Breast epithelium (tissue), 4 donors: ENCODE data around the gene SLC6A8. TPM values are rescaled to one million over a fixed set of nuclear protein-coding genes. Genes with fewer than 3 reads are reported as not detected.
"Not testable (repeated sequence)": the region's sequence is repeated elsewhere in the genome, so short reads cannot be mapped to it uniquely, and the experiment has no call there.

Source experiments
- DNase-seq, 2 donors: peaks; one replicate each; pipeline ENCODE4 v3.0.0-alpha.2; 2019; ENCODE audit warnings: low spot score in 2 of 2
- H3K27ac ChIP-seq, 2 donors: fragments of 200-600 bp; sonication (generic) in 1 of 2; one replicate each; pipeline ENCODE4 v1.5.1; 2016 to 2019; ENCODE audit warnings: mild to moderate bottlenecking in 1 of 2
- H3K27me3 ChIP-seq, 2 donors: fragments of 200-600 bp; sonication (generic) in 1 of 2; one replicate each; pipeline versions ENCODE4 v1.5.1 to v1.6.0; 2017 to 2019; ENCODE audit warnings: control low read depth in 1 of 2, mild to moderate bottlenecking in 1 of 2
- H3K36me3 ChIP-seq: fragments of 200-600 bp; one replicate; pipeline ENCODE4 v1.5.1; 2019
- H3K4me1 ChIP-seq, 2 donors: fragments of 200-600 bp; sonication (generic); one replicate each; pipeline ENCODE4 v1.5.1; 2016 to 2019; ENCODE audit warnings: control low read depth in 1 of 2
- H3K4me3 ChIP-seq, 3 donors: fragments of 200-600 bp; sonication (generic); 1 replicate in 2 of 3; 2 replicates in 1 of 3; pipeline ENCODE4 v1.5.1; 2016 to 2019; ENCODE audit warnings: mild to moderate bottlenecking in 3 of 3, moderate library complexity in 2 of 3
- H3K9me3 ChIP-seq, 2 donors: fragments of 200-600 bp; sonication (generic) in 1 of 2; one replicate each; pipeline ENCODE4 v1.5.1; 2016 to 2019; ENCODE audit warnings: control low read depth in 1 of 2
- POLR2A ChIP-seq: fragments of 450-650 bp; IDR thresholded peaks from one replicate; pipeline ENCODE4 v1.6.1; 2016; ENCODE audit warnings: antibody characterized with exemption, mild to moderate bottlenecking, moderate library complexity
- POLR2AphosphoS5 ChIP-seq, 3 donors: sonication (generic); formaldehyde crosslinking; IDR thresholded peaks; one replicate each; pipeline ENCODE4 v1.6.1; 2017; ENCODE audit warnings: antibody characterized with exemption in 3 of 3
- intact Hi-C: fragments of 100-400 bp; cut with DNase I; formaldehyde crosslinking; loops from one replicate; pipeline ENCODE4 v1.15.1; 2023; ENCODE audit warnings: low total_unique reads
- total RNA-seq, 3 donors: library from RNA; depleted of rRNA; stranded (reverse); fragments of >200 nt; gene quantifications; one replicate each; pipeline ENCODE4 v1.1.0, GENCODE V29; 2016
- TF ChIP-seq, protein P1 (sequence below), 3 donors: fragments of 450-650 bp; IDR thresholded peaks; one replicate each; pipeline ENCODE4 v1.5.1; 2016 to 2017; ENCODE audit warnings: antibody characterized with exemption in 3 of 3, mild to moderate bottlenecking in 3 of 3, moderate library complexity in 3 of 3

SLC6A8 gene
- total RNA-seq, 3 donors from 2014 or later: 7.6 to 40.8 (median 18.4) TPM

DNA sequence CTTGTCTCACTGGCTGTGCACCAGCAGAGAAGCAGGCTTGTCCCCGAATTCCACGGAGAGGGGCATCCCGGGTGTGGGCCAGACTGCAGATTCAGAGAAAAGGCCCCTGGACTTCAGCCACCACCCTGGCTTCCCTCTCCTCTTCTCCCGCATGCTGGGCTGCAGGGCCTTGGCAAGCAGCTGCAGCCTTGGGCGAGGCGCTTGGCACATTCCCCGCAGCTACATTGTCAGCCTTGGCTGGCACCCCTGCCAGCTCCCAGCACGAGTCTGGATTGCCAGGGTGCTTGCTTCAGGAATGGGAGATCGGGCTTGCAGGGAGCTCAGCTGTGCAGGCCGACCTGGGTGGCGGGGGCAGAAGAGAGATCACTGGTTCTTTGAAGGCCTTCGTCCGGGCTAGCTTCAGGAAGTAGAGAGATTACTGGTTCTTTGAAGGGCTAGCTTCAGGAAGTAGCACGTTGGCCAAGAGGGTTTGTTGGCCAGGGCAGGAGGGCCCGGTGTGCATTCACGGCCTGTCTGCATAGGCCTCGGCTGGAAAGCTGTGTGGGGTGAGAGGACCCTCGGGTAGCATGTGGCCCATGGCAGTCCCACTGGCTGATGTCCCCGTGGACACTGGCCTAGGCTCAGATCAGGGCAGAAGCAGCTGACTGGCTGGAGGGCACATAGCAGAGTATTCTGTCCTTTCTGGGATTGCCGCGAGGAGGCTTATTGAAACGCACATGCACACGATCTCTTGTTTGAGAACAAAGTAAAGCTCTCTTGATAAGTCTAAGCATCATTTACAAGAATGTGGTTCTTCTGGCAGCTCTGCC, 39.6 kb downstream of the SLC6A8 start:
- peaks cover 0 to 25% of the 10 kb centered on the region in 2 donors for H3K27me3 ChIP-seq
- peak overlapping the region; percentile 66 to 93 for H3K27ac ChIP-seq
- no peak for DNase-seq
- H3K36me3 ChIP-seq: no peaks in the 10 kb centered on the region
- H3K9me3 ChIP-seq: peaks cover 5% of the 10 kb centered on the region in 2 donors
- TF ChIP-seq POLR2A: no peak
- TF ChIP-seq POLR2AphosphoS5 (IDR thresholded peaks at IDR 0.05): no peak
- TF ChIP-seq, protein P1, sequence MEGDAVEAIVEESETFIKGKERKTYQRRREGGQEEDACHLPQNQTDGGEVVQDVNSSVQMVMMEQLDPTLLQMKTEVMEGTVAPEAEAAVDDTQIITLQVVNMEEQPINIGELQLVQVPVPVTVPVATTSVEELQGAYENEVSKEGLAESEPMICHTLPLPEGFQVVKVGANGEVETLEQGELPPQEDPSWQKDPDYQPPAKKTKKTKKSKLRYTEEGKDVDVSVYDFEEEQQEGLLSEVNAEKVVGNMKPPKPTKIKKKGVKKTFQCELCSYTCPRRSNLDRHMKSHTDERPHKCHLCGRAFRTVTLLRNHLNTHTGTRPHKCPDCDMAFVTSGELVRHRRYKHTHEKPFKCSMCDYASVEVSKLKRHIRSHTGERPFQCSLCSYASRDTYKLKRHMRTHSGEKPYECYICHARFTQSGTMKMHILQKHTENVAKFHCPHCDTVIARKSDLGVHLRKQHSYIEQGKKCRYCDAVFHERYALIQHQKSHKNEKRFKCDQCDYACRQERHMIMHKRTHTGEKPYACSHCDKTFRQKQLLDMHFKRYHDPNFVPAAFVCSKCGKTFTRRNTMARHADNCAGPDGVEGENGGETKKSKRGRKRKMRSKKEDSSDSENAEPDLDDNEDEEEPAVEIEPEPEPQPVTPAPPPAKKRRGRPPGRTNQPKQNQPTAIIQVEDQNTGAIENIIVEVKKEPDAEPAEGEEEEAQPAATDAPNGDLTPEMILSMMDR (IDR thresholded peaks at IDR 0.05): no peak
- intact Hi-C loops: no loop called here
- peak overlapping the region in 2 of 3 donors; percentile 2 to 56 for H3K4me3 ChIP-seq
- peaks cover 0 to 3% of the 10 kb centered on the region in 2 donors for H3K4me1 ChIP-seq

DNA sequence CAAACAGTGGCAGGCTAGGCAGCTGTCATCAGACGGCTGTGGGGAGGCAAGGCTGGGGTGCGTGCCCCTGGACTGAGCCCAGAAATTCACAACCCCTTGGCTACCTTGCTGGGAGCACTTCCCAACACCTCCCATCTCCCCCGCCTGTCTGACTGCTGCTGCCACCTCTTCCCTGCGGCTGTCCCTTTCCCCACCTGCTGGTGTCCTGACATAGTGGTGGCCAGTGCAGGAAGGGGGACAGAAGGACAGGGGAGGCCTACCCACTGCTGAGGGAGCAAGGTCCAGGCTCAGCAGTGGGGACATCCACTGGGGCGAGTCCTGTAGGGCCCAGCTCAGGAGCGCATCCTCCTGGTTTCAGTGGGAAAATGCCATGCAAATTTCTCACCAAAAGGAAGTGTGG, 40.4 kb downstream of the SLC6A8 start:
- TF ChIP-seq, protein P1 (IDR thresholded peaks at IDR 0.05): no peak
- TF ChIP-seq POLR2A (no peak), POLR2AphosphoS5 (IDR thresholded peaks at IDR 0.05) (no peak)
- H3K4me3 ChIP-seq: no peak overlapping the region

DNA sequence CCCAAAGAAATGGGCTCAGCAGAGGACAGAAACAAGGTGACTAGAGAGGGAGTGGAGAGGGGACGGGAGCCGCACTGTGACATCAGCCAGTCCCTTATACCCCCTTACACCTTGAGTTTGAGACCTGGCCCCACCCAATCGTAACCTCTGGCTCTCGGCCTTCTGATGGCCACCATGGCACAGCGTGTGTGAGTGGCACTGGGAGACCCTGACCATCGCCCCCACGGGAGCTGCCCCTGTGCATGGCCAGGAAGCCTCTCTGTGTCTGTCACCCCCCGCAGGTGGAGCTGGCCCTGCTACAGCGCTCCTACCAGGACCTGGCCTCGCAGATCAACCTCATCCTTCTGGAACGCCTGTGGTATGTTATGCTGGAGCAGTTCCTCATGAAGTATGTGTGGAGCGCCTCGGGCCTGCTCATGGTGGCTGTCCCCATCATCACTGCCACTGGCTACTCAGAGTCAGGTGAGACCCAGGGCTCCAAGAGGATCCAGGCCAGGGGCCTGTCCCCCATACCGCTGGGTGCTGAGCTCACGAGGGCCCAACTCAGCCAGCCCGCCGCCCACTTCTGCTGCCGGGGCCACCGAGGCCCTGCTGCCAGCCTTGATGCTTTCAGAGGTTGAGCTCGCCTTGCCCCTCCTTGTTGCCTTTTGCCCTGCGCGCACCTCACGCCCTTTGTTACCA, 41.4 kb downstream of the SLC6A8 start:
- TF ChIP-seq POLR2A (no peak), POLR2AphosphoS5 (IDR thresholded peaks at IDR 0.05) (no peak)
- TF ChIP-seq, protein P1 (IDR thresholded peaks at IDR 0.05): no peak
- H3K4me3 ChIP-seq: no peak overlapping the region
- peaks cover 5% of the 10 kb centered on the region in 2 donors for H3K9me3 ChIP-seq
- peaks cover 0 to 21% of the 10 kb centered on the region in 2 donors for H3K27me3 ChIP-seq
- H3K27ac ChIP-seq: no peak overlapping the region
- no peaks in the 10 kb centered on the region for H3K36me3 ChIP-seq
- DNase-seq: no peak
- intact Hi-C loops: no loop called here
- no peaks in the 10 kb centered on the region for H3K4me1 ChIP-seq

More for the DNA sequence above, 40.4 kb downstream of the SLC6A8 start:
- Histone ChIP-seq H3K27me3 (peaks cover 0 to 21% of the 10 kb centered on the region in 2 donors), H3K9me3 (peaks cover 5% of the 10 kb centered on the region in 2 donors), H3K4me1 (no peaks in the 10 kb centered on the region), H3K27ac (peak overlapping the region in 1 of 2 donors; percentile 93), H3K36me3 (no peaks in the 10 kb centered on the region)
- no peak for DNase-seq
- intact Hi-C loops: no loop called here

DNA sequence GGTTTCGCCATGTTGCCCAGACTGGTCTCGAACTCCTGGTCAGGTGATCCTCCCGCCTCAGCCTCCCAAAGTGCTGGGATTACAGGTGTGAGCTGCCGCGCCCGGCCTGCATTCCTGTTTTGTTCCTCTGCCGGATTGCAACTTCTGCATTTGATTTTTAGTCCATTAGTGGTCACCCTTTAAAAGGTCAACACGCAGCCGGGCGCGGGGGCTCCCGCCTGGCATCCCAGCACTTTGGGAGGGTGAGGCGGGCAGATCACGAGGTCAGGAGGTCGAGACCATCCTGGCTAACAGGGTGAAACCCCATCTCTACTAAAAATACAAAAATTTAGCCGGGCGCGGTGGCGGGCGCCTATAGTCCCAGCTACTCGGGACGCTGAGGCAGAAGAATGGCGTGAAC, 42.4 kb downstream of the SLC6A8 start:
- DNase-seq: not testable (repeated sequence)

DNA sequence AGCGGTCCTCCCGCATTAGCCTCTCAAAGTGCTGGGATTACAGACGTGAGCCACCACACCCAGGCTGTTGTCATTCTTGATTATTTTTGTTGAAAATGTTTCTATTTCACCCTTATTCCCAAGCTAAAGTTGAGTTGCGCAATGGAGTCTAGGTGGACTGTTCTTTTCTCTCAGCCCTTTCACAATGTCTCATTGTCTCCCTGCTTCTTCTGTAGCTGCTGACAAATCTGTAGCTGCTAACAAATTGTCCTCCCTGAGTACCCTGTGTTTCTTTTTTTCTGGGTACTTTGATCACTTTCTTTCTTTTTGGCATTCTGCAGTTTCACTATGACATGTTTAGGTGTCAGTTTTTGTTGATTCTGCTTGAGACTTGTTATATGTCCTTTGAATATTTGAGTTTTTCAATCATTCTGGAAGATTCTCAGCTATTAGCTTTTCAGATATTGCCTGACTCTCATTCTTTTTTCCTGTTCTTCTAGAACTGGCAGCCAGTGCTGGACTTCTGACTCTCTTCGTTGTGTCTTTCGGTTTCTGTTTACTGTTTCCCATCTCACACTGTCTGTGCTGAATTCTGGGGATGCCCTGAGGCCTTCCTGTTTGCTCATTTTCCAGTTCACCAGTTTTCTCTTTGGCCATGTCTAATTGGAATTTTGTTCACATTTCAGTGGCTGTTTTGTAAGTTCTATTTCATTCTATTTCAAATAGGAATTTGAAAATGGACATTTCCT, 43.6 kb downstream of the SLC6A8 start:
- no peaks in the 10 kb centered on the region for H3K36me3 ChIP-seq
- H3K4me3 ChIP-seq: no peak overlapping the region
- no peaks in the 10 kb centered on the region for H3K4me1 ChIP-seq
- intact Hi-C loops: no loop called here
- H3K27me3 ChIP-seq: peaks cover 0 to 21% of the 10 kb centered on the region in 2 donors
- peaks cover 5% of the 10 kb centered on the region in 2 donors for H3K9me3 ChIP-seq
- no peak for DNase-seq
- TF ChIP-seq, protein P1 (IDR thresholded peaks at IDR 0.05): no peak
- TF ChIP-seq POLR2AphosphoS5 (IDR thresholded peaks at IDR 0.05): no peak
- no peak for TF ChIP-seq POLR2A
- H3K27ac ChIP-seq: peak overlapping the region in 1 of 2 donors; percentile 23

More for the DNA sequence above, 42.4 kb downstream of the SLC6A8 start:
- H3K27ac ChIP-seq, H3K4me3 ChIP-seq, H3K4me1 ChIP-seq, H3K9me3 ChIP-seq, H3K36me3 ChIP-seq, intact Hi-C loops: not testable (repeated sequence)
- peaks cover 0 to 21% of the 10 kb centered on the region in 2 donors for H3K27me3 ChIP-seq
